SW480 (cell line): ENCODE results near the gene CEBPB.

ENCODE experiments used
- DNase-seq: peaks from one replicate; pipeline ENCODE4 v3.0.0-alpha.2; 2016; ENCODE audit warnings: low spot score

The CEBPB gene

GRCh38 chr20:50229156-50229607, 38.6 kb downstream of the CEBPB start:
- DNase-seq: no peak

DNA sequence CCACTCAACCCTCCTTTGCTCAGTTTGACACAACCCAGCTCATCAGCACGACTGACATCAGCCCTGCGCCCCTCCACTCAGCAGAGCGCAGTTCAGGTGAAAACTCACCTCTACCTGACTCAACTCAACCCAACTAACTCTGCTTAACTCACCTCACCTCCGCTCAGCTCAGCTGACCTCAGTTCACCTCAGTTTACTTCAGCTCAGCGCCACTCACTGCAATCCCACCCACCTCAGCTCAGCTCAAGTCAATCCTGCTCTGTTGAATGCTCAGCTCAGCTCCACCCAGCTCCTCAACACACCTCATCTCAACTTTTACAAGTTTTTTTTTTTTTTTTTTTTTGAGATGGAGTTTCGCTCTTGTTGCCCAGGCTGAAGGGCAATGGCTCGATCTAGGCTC, 39.6 kb downstream of the CEBPB start:
- DNase-seq: no peak

GRCh38 chr20:50230871-50231560, 40.4 kb downstream of the CEBPB start:
- DNase-seq: no peak

- DNase-seq: no peak
Observed at GRCh38 chr20:50231854-50232253, 41.2 kb downstream of the CEBPB start.

GRCh38 chr20:50232651-50233324, 42.2 kb downstream of the CEBPB start:
- no peak for DNase-seq

DNA sequence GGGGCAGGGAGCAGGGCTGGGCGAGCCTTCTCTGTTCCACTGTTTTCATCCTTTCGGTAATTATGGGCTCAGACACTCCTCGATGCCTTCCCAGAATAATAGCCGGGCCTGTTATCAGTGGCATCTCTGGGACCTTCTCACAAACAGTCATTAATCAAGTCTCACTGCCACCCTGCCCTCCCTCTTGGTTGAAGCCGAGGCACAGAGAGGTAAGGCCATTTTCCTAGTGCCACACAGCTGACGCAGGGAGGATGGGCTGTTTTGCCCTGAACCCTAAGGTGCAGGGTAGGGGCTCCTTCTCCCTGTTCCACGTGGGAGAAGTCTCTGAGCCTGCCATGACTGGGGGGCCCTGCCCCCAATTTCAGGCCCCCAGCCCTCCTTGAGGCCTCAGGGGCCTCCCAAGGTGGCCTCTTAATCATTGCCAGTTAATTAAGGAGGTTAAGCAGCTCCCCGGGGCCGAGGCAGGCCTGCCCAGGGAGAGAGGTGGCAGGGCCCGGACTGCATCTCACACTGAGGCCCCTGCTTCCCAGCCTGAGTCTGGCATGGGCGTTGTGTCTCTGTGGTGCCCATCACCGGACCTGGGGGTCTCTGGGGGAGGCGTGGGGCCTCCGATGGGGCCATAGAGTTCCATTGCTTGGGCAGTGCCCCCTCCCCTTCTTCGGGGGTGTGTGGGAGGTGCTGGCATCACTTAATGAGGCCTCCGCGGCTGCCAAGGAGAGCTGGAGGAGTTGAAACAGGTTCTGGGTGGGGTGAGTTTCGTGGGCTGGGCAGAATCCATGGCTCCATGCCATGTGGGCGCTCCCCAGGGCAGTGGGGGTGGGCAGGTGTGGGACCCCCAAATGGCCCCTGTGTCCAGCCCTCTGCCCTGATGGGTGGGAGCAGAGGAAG, 42.9 kb downstream of the CEBPB start:
- no peak for DNase-seq

DNA sequence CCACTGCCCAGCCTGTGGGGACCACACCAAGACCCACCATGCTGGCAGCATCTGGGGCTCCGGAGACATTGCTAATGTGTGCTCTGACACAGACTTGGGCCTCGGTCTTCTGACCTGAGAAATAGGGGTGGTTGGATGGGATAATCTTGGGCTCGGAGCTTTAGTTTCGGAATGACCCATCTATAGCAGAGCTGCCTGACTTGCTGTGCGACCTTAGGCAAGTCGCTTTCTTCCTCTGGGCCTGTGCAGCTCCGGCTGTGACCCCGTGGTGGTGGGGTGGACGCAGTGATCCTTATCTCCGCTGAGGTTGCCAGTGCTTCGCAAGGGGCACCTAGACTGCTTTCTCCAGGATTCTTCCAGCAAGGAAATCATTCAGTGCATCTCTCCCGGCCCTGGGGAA, 43.7 kb downstream of the CEBPB start:
- DNase-seq: no peak

- peak; percentile 74 for DNase-seq
Observed at GRCh38 chr20:50237349-50237748, 46.7 kb downstream of the CEBPB start.

DNA sequence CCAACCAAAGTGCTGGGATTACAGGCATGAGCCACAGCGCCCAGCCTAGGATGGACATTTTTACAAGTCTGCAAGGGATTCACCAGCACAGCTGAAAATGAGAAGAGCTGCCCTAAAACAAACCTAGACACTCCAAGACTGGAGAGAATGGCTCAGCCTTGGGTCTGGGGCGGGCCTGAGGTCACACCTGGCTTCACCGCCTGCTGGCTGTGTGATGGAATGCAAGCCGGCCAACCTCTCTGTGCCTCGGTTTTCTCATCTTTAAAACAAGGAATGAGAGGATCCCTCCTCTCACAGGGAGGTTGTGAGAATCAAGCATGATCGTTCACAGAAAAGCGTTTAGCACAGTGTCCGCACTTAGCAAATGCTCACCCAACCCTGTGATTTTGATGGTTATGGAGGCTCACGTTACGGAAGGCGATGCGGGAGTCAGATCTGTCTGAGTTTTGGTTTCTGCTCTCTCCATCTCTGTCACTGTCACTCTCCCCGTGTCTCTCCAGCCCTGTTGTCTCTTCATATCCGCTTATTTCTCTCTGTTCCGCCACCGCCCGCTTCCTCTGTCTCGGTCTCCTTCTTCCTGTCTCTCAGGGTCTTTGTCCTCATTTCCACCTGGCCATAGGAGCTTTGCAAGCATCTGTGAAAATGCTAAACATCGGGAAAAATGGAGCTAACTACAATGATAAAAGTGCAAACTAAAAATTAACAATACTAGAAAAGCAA, 47.6 kb downstream of the CEBPB start:
- no peak for DNase-seq

DNA sequence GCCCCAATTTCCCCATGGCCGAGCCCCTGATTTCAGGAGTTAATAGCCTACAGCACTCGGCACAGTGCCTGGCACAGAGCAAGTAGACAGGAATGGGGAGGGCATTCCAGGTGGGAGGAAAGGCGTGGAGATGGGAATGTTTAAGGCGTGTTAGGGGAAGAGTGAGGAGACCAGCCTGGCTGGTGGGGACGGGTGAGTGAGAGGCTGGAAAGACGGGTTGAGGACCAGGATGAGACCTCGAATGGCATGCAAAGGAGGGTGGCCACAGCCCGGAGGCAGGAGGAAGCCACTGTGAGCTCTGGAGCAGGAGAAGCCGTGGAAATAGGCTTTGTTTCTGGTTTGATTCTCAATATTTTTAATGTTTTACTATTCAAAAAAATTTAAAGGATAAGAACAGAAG, 49.5 kb downstream of the CEBPB start:
- DNase-seq: no peak

DNA sequence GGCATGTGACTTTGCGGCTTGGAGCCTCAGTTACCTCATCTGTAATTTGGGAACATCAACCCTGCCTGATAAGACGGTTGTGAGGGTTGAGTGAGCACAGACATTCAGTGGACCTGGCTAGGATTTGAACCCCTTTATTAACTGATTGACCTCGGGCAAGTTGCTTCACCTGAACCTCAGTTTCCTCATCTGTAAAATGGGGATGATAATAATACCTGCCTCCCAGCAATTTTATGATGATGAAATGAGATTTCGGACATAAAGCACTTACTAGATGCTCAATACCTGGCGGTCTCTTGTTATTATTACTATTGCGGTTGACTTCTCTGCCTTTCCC, 51.5 kb downstream of the CEBPB start:
- DNase-seq: no peak
